22Rv1 (cell line): Measurements from ENCODE around the gene CRTC2.

Experiments used
- ZFX ChIP-seq: fragments of 450-650 bp; IDR thresholded peaks from 2 replicates; pipeline ENCODE4 v1.6.1; 2017; ENCODE audit warnings: antibody characterized with exemption, borderline replicate concordance
- TF ChIP-seq, protein P1 (sequence below): fragments of 450-650 bp; IDR thresholded peaks from 2 replicates; pipeline ENCODE4 v1.5.1; 2017; ENCODE audit warnings: mild to moderate bottlenecking

- TF ChIP-seq, protein P1, sequence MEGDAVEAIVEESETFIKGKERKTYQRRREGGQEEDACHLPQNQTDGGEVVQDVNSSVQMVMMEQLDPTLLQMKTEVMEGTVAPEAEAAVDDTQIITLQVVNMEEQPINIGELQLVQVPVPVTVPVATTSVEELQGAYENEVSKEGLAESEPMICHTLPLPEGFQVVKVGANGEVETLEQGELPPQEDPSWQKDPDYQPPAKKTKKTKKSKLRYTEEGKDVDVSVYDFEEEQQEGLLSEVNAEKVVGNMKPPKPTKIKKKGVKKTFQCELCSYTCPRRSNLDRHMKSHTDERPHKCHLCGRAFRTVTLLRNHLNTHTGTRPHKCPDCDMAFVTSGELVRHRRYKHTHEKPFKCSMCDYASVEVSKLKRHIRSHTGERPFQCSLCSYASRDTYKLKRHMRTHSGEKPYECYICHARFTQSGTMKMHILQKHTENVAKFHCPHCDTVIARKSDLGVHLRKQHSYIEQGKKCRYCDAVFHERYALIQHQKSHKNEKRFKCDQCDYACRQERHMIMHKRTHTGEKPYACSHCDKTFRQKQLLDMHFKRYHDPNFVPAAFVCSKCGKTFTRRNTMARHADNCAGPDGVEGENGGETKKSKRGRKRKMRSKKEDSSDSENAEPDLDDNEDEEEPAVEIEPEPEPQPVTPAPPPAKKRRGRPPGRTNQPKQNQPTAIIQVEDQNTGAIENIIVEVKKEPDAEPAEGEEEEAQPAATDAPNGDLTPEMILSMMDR: no peak
- no peak for TF ChIP-seq ZFX
Measured at GRCh38 chr1:153944827-153945117, 13.6 kb downstream of the CRTC2 start.
